ENCODE measurements around the gene ABCC6.
"Not testable (repeated sequence)": the region's sequence is repeated elsewhere in the genome, so short reads cannot be mapped to it uniquely, and the experiment has no call there.

DNA sequence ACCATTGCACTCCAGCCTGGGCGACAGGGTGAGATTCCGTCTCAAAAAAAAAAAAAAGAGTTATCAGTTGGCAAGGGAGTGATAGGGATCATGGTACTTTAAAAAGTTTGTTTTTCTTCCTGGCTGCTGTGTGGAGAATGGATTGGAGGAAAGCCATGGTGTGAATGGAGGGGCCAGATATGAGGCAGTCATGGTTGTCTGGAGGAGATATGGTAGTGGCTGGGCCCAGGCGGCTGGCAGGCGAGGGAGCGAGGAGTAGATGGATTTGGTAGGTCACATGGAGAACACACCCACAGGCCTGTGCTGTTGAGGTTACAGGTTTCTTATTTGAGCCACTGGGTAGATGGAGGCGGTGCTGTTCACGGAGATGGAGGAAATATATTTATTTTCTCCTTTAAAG, 35.5 kb upstream of the ABCC6 start:
- TF ChIP-seq TCF7L2 (IDR thresholded peaks at IDR 0.05; ENCODE audit: borderline replicate concordance, extremely low read depth, insufficient read depth, insufficient read length); POLR2A (IDR thresholded peaks at IDR 0.05; ENCODE audit: borderline replicate concordance, extremely low read depth, insufficient read depth, insufficient read length); EZH2 (IDR thresholded peaks at IDR 0.05); EZH2phosphoT487 (IDR thresholded peaks at IDR 0.05; ENCODE audit: borderline replicate concordance); JUND (IDR thresholded peaks at IDR 0.05); YY1 (IDR thresholded peaks at IDR 0.05; ENCODE audit: extremely low read depth, insufficient replicate concordance, low read depth, low read length): not testable (repeated sequence)
- TF ChIP-seq, protein P1, sequence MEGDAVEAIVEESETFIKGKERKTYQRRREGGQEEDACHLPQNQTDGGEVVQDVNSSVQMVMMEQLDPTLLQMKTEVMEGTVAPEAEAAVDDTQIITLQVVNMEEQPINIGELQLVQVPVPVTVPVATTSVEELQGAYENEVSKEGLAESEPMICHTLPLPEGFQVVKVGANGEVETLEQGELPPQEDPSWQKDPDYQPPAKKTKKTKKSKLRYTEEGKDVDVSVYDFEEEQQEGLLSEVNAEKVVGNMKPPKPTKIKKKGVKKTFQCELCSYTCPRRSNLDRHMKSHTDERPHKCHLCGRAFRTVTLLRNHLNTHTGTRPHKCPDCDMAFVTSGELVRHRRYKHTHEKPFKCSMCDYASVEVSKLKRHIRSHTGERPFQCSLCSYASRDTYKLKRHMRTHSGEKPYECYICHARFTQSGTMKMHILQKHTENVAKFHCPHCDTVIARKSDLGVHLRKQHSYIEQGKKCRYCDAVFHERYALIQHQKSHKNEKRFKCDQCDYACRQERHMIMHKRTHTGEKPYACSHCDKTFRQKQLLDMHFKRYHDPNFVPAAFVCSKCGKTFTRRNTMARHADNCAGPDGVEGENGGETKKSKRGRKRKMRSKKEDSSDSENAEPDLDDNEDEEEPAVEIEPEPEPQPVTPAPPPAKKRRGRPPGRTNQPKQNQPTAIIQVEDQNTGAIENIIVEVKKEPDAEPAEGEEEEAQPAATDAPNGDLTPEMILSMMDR (IDR thresholded peaks at IDR 0.05 in 2 of 3, conservative IDR thresholded peaks at IDR 0.05 in 1 of 3; ENCODE audit: borderline replicate concordance in 1 of 3, insufficient read depth in 1 of 3, low read depth in 2 of 3, low read length in 2 of 3): not testable (repeated sequence)
- TF ChIP-seq, protein P2, sequence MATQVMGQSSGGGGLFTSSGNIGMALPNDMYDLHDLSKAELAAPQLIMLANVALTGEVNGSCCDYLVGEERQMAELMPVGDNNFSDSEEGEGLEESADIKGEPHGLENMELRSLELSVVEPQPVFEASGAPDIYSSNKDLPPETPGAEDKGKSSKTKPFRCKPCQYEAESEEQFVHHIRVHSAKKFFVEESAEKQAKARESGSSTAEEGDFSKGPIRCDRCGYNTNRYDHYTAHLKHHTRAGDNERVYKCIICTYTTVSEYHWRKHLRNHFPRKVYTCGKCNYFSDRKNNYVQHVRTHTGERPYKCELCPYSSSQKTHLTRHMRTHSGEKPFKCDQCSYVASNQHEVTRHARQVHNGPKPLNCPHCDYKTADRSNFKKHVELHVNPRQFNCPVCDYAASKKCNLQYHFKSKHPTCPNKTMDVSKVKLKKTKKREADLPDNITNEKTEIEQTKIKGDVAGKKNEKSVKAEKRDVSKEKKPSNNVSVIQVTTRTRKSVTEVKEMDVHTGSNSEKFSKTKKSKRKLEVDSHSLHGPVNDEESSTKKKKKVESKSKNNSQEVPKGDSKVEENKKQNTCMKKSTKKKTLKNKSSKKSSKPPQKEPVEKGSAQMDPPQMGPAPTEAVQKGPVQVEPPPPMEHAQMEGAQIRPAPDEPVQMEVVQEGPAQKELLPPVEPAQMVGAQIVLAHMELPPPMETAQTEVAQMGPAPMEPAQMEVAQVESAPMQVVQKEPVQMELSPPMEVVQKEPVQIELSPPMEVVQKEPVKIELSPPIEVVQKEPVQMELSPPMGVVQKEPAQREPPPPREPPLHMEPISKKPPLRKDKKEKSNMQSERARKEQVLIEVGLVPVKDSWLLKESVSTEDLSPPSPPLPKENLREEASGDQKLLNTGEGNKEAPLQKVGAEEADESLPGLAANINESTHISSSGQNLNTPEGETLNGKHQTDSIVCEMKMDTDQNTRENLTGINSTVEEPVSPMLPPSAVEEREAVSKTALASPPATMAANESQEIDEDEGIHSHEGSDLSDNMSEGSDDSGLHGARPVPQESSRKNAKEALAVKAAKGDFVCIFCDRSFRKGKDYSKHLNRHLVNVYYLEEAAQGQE (IDR thresholded peaks at IDR 0.05; ENCODE audit: low read depth): not testable (repeated sequence)
- TF ChIP-seq, protein P3, sequence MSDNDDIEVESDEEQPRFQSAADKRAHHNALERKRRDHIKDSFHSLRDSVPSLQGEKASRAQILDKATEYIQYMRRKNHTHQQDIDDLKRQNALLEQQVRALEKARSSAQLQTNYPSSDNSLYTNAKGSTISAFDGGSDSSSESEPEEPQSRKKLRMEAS (IDR thresholded peaks at IDR 0.05): not testable (repeated sequence)

Data from HCT116 (cell line).